ENCODE measurements around the gene PPARG.

PPARG gene

GRCh38 chr3:12424635-12425319 is 135.9 kb downstream of the PPARG start:
- no peaks in the 10 kb centered on the region for H3K27me3 ChIP-seq (ENCODE audit: low read depth, low read length)
- H3K9me3 ChIP-seq (ENCODE audit: control insufficient read depth in 1 of 2, low read length in 2 of 2), result no peaks in the 10 kb centered on the region
- no peaks in the 10 kb centered on the region for H3K36me3 ChIP-seq (ENCODE audit: control insufficient read depth in 1 of 2, insufficient read depth in 2 of 2, low read length in 2 of 2)
- no peak overlapping the region for H3K4me3 ChIP-seq (ENCODE audit: low read depth in 1 of 2, low read length in 2 of 2)
- H3K27ac ChIP-seq (ENCODE audit: low read length), result no peak overlapping the region
- no peaks in the 10 kb centered on the region for H3K4me1 ChIP-seq (ENCODE audit: control insufficient read depth in 1 of 2, insufficient read depth in 2 of 2, low read length in 2 of 2)

DNA sequence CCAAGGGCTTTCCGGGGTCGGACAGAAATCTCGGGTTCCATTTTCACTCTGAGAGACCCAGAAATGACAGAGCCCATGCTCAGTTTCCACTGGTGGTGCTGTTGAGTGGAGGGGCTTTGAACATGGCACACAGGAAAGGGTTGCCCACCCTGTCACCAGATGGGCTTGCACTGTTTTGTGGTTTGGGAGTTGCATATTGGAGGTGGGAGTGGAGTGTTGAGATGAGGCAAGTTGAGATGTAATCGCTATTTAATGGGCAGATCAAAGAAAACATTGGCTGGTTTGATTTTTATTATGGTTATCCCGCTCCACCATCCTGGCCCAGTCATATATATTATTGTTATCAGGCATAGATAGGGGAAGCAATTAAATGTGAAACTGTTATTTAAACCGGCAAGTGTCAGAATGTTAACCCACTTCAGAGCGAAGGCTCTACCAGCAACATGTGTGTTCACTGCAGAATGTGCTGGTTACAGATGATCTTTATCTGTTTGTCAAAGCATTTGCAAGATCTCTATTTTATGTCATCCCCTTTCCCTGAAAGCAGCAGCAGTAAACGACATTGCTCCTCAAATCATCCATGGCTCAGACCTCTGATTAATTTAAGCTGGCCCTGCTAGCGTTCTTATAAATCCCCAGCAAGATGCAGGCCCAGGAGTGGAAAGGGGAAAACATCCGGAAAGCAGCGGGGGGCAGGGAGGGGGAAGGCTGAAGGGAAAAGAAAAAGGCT is 137.1 kb downstream of the PPARG start:
- Histone ChIP-seq H3K4me3 (ENCODE audit: low read depth in 1 of 2, low read length in 2 of 2) (no peak overlapping the region), H3K9me3 (ENCODE audit: control insufficient read depth in 1 of 2, low read length in 2 of 2) (no peaks in the 10 kb centered on the region), H3K27me3 (ENCODE audit: low read depth, low read length) (no peaks in the 10 kb centered on the region), H3K27ac (ENCODE audit: low read length) (no peak overlapping the region), H3K36me3 (ENCODE audit: control insufficient read depth in 1 of 2, insufficient read depth in 2 of 2, low read length in 2 of 2) (no peaks in the 10 kb centered on the region), H3K4me1 (ENCODE audit: control insufficient read depth in 1 of 2, insufficient read depth in 2 of 2, low read length in 2 of 2) (no peaks in the 10 kb centered on the region)

DNA sequence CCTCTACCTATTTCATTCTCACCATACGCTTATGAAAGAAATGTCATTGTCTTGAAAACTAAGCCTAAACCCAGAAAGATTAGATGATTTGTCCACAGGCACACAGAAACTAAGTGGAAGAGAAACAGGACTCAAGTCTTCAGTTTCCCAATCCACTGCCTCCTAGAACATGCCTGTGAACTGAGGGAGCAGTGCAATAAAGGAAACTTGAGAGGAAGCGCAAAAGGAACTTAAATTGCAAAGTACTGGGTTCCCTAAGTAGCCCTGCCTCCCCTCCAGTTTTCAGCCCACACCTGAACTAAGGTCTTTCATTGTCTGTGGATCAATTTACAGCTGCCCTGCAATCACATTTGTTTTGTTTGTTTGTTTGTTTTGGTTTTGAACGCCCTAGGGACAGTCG is 138.7 kb downstream of the PPARG start:
- Histone ChIP-seq H3K4me3 (ENCODE audit: low read depth in 1 of 2, low read length in 2 of 2) (no peak overlapping the region), H3K9me3 (ENCODE audit: control insufficient read depth in 1 of 2, low read length in 2 of 2) (no peaks in the 10 kb centered on the region), H3K4me1 (ENCODE audit: control insufficient read depth in 1 of 2, insufficient read depth in 2 of 2, low read length in 2 of 2) (no peaks in the 10 kb centered on the region), H3K27ac (ENCODE audit: low read length) (no peak overlapping the region), H3K27me3 (ENCODE audit: low read depth, low read length) (no peaks in the 10 kb centered on the region), H3K36me3 (ENCODE audit: control insufficient read depth in 1 of 2, insufficient read depth in 2 of 2, low read length in 2 of 2) (no peaks in the 10 kb centered on the region)

- Histone ChIP-seq H3K36me3 (ENCODE audit: control insufficient read depth in 1 of 2, insufficient read depth in 2 of 2, low read length in 2 of 2) (no peaks in the 10 kb centered on the region), H3K9me3 (ENCODE audit: control insufficient read depth in 1 of 2, low read length in 2 of 2) (no peaks in the 10 kb centered on the region), H3K27ac (ENCODE audit: low read length) (no peak overlapping the region), H3K4me3 (ENCODE audit: low read depth in 1 of 2, low read length in 2 of 2) (no peak overlapping the region), H3K4me1 (ENCODE audit: control insufficient read depth in 1 of 2, insufficient read depth in 2 of 2, low read length in 2 of 2) (no peaks in the 10 kb centered on the region), H3K27me3 (ENCODE audit: low read depth, low read length) (no peaks in the 10 kb centered on the region)
Observed at GRCh38 chr3:12428126-12428525, 139.3 kb downstream of the PPARG start.

DNA sequence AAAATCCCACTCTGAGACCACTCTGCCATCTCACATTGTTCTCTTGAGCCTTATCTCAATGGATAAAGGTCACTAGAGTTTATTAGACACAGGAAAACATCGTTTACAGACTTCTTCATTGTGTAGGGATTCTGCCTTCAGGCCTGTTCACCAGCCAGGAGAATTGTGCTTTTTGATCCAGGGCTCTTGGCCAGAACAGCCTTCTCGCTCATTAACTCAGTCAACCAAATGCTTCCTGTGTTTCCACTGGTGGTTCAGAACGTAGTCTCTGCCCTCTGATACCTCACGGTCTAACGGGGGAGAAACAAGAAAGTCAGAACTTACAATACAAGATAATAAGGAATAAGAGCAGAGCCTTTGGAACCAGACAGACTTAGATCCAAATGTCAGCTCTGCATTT is 141.2 kb downstream of the PPARG start:
- Histone ChIP-seq H3K27ac (ENCODE audit: low read length) (no peak overlapping the region), H3K36me3 (ENCODE audit: control insufficient read depth in 1 of 2, insufficient read depth in 2 of 2, low read length in 2 of 2) (no peaks in the 10 kb centered on the region), H3K4me1 (ENCODE audit: control insufficient read depth in 1 of 2, insufficient read depth in 2 of 2, low read length in 2 of 2) (no peaks in the 10 kb centered on the region), H3K4me3 (ENCODE audit: low read depth in 1 of 2, low read length in 2 of 2) (no peak overlapping the region), H3K9me3 (ENCODE audit: control insufficient read depth in 1 of 2, low read length in 2 of 2) (no peaks in the 10 kb centered on the region), H3K27me3 (ENCODE audit: low read depth, low read length) (no peaks in the 10 kb centered on the region)

- no peak overlapping the region for H3K27ac ChIP-seq (ENCODE audit: low read length)
- H3K27me3 ChIP-seq (ENCODE audit: low read depth, low read length), result no peaks in the 10 kb centered on the region
- no peak overlapping the region for H3K4me3 ChIP-seq (ENCODE audit: low read depth in 1 of 2, low read length in 2 of 2)
- peaks cover 0 to 6% of the 10 kb centered on the region in 2 donors for H3K4me1 ChIP-seq (ENCODE audit: control insufficient read depth in 1 of 2, insufficient read depth in 2 of 2, low read length in 2 of 2)
- H3K9me3 ChIP-seq (ENCODE audit: control insufficient read depth in 1 of 2, low read length in 2 of 2), result no peaks in the 10 kb centered on the region
- no peaks in the 10 kb centered on the region for H3K36me3 ChIP-seq (ENCODE audit: control insufficient read depth in 1 of 2, insufficient read depth in 2 of 2, low read length in 2 of 2)
Observed at GRCh38 chr3:12433823-12434222, 145.0 kb downstream of the PPARG start.

- no peaks in the 10 kb centered on the region for H3K36me3 ChIP-seq (ENCODE audit: control insufficient read depth in 1 of 2, insufficient read depth in 2 of 2, low read length in 2 of 2)
- no peaks in the 10 kb centered on the region for H3K27me3 ChIP-seq (ENCODE audit: low read depth, low read length)
- no peaks in the 10 kb centered on the region for H3K9me3 ChIP-seq (ENCODE audit: control insufficient read depth in 1 of 2, low read length in 2 of 2)
- no peak overlapping the region for H3K4me3 ChIP-seq (ENCODE audit: low read depth in 1 of 2, low read length in 2 of 2)
- H3K4me1 ChIP-seq (ENCODE audit: control insufficient read depth in 1 of 2, insufficient read depth in 2 of 2, low read length in 2 of 2), result peaks cover 0 to 6% of the 10 kb centered on the region in 2 donors
- no peak overlapping the region for H3K27ac ChIP-seq (ENCODE audit: low read length)
Observed at GRCh38 chr3:12436514-12437220, 147.8 kb downstream of the PPARG start.

DNA sequence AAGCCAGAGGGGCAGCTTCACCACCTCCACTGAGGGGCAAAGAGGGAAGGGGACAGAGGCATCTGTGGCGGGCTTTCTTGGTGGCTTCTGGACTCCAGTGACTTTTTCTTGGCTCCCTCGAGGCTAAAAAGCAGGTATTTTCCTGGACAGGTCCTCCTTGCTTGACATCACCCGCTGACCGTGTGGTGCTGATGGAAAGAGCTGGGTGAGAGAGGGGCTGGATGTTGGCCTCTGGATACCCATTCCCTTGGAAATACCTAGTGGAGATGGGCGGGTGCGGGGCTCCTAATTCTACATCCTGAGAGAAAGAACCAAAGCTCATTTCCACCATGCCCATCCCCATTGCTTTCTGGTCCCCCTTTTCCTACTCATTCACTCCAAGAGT is 148.3 kb downstream of the PPARG start:
- H3K27ac ChIP-seq (ENCODE audit: low read length), result no peak overlapping the region
- H3K4me3 ChIP-seq (ENCODE audit: low read depth in 1 of 2, low read length in 2 of 2), result no peak overlapping the region
- no peaks in the 10 kb centered on the region for H3K27me3 ChIP-seq (ENCODE audit: low read depth, low read length)
- H3K4me1 ChIP-seq (ENCODE audit: control insufficient read depth in 1 of 2, insufficient read depth in 2 of 2, low read length in 2 of 2), result peaks cover 0 to 6% of the 10 kb centered on the region in 2 donors
- H3K9me3 ChIP-seq (ENCODE audit: control insufficient read depth in 1 of 2, low read length in 2 of 2), result no peaks in the 10 kb centered on the region
- H3K36me3 ChIP-seq (ENCODE audit: control insufficient read depth in 1 of 2, insufficient read depth in 2 of 2, low read length in 2 of 2), result no peaks in the 10 kb centered on the region

- Histone ChIP-seq H3K9me3 (ENCODE audit: control insufficient read depth in 1 of 2, low read length in 2 of 2) (no peaks in the 10 kb centered on the region), H3K36me3 (ENCODE audit: control insufficient read depth in 1 of 2, insufficient read depth in 2 of 2, low read length in 2 of 2) (no peaks in the 10 kb centered on the region), H3K27ac (ENCODE audit: low read length) (no peak overlapping the region), H3K4me1 (ENCODE audit: control insufficient read depth in 1 of 2, insufficient read depth in 2 of 2, low read length in 2 of 2) (peaks cover 0 to 6% of the 10 kb centered on the region in 2 donors), H3K4me3 (ENCODE audit: low read depth in 1 of 2, low read length in 2 of 2) (no peak overlapping the region), H3K27me3 (ENCODE audit: low read depth, low read length) (no peaks in the 10 kb centered on the region)
Observed at GRCh38 chr3:12437861-12438260, 149.0 kb downstream of the PPARG start.

GRCh38 chr3:12438318-12438717 is 149.4 kb downstream of the PPARG start:
- no peaks in the 10 kb centered on the region for H3K27me3 ChIP-seq (ENCODE audit: low read depth, low read length)
- H3K27ac ChIP-seq (ENCODE audit: low read length), result no peak overlapping the region
- H3K4me3 ChIP-seq (ENCODE audit: low read depth in 1 of 2, low read length in 2 of 2), result no peak overlapping the region
- no peaks in the 10 kb centered on the region for H3K36me3 ChIP-seq (ENCODE audit: control insufficient read depth in 1 of 2, insufficient read depth in 2 of 2, low read length in 2 of 2)
- no peaks in the 10 kb centered on the region for H3K9me3 ChIP-seq (ENCODE audit: control insufficient read depth in 1 of 2, low read length in 2 of 2)
- H3K4me1 ChIP-seq (ENCODE audit: control insufficient read depth in 1 of 2, insufficient read depth in 2 of 2, low read length in 2 of 2), result peaks cover 0 to 6% of the 10 kb centered on the region in 2 donors

DNA sequence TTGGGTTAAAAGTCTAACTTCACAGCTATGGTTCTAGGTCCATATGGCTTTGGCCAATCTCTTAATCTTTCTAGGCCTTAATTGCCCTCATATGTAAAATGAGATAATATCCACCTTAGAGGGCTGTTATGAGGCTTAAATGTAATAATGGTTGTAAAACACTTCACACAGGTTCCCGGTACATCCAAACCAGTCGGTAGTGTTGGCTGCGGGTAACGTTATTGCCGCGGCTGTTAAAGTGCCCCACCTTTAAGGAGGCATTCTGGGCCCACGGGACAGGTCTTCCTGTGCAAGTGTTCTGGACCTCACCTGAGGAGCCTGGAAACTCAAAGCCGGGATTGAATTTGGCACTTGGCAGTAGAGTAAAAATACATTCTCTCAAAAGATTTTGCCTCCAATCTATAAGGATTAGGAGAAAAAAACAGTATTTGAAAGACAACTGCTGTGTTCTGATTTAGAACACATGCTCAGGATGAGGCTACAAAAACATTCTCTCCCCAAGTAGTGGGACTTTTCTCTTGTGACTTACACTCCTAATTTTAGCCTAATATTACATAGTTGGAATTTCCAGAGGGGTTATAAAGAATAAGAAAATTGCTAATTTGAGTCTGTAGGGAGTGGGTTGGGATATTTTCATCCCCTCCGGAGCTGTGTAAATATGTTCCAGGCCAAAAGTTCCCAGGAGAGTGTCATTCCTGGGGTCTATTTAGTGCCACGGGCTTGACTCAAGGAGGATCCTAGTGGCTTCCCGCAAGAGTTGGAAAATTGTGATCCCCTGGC is 150.5 kb downstream of the PPARG start:
- Histone ChIP-seq H3K36me3 (ENCODE audit: control insufficient read depth in 1 of 2, insufficient read depth in 2 of 2, low read length in 2 of 2) (no peaks in the 10 kb centered on the region), H3K4me3 (ENCODE audit: low read depth in 1 of 2, low read length in 2 of 2) (no peak overlapping the region), H3K27ac (ENCODE audit: low read length) (no peak overlapping the region), H3K9me3 (ENCODE audit: control insufficient read depth in 1 of 2, low read length in 2 of 2) (no peaks in the 10 kb centered on the region), H3K4me1 (ENCODE audit: control insufficient read depth in 1 of 2, insufficient read depth in 2 of 2, low read length in 2 of 2) (peaks cover 0 to 6% of the 10 kb centered on the region in 2 donors), H3K27me3 (ENCODE audit: low read depth, low read length) (no peaks in the 10 kb centered on the region)
